ENCODE measurements around the gene TAF10.

The TAF10 gene

GRCh38 chr11:6646918-6647679 lies 35.1 kb upstream of the TAF10 start:
- peaks cover 39 to 85% (median 60%) of the 10 kb centered on the region in 10 experiments for H3K4me1 ChIP-seq
- no peak for TF ChIP-seq Cebpa-rat (IDR thresholded peaks at IDR 0.05)
- peak overlapping the region; percentile 65 to 89 (median 84); a peak in 21 of 22 replicates for H3K27ac ChIP-seq
- H3K4me3 ChIP-seq = peak overlapping the region in 7 of 10 experiments; percentile 17 to 60 (median 39); a peak in 14 of 20 replicates
- peak overlapping the region; percentile 60 to 76 (median 69) for H3K9ac ChIP-seq
- H4K20me1 ChIP-seq = peaks cover 0 to 4% (median 0%) of the 10 kb centered on the region in 11 experiments; a peak in 3 of 22 replicates
- H3K9me3 ChIP-seq (replicated peaks in 1 of 11) = no peaks in the 10 kb centered on the region
- peaks cover 0 to 14% (median 0%) of the 10 kb centered on the region in 11 experiments; a peak in 3 of 22 replicates for H3K36me3 ChIP-seq
- H3K4me2 ChIP-seq = peak overlapping the region; percentile 81 to 96 (median 91)
- H3K27me3 ChIP-seq = no peaks in the 10 kb centered on the region

DNA sequence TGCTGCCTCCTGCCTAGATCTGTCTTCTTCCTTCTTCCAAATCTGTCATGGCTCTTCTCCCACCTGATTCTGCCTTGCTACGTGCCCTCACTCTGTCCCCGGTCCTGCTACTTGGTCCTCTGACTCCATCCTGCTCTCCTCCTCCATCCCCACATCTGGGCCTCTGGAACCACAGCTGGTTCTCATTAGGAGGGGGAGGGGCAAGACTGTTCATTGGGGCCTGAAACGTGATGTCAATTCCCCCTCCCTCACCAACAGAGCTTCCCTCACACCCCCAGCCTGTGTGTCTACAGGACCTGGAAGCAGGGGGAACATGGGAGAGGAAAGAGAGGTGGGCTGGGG lies 34.5 kb upstream of the TAF10 start:
- Histone ChIP-seq H3K4me1 (peaks cover 39 to 80% (median 57%) of the 10 kb centered on the region in 10 experiments), H3K27me3 (no peaks in the 10 kb centered on the region), H3K9me3 (replicated peaks in 1 of 11) (no peaks in the 10 kb centered on the region), H4K20me1 (peaks cover 0 to 5% (median 0%) of the 10 kb centered on the region in 11 experiments; a peak in 2 of 22 replicates), H3K27ac (peak overlapping the region; percentile 65 to 89 (median 84); a peak in 21 of 22 replicates), H3K4me2 (peak overlapping the region; percentile 81 to 96 (median 91)), H3K36me3 (peaks cover 0 to 17% (median 0%) of the 10 kb centered on the region in 11 experiments; a peak in 7 of 22 replicates), H3K4me3 (peak overlapping the region in 8 of 10 experiments; percentile 17 to 60 (median 42); a peak in 15 of 20 replicates), H3K9ac (peak overlapping the region in 10 of 11 experiments; percentile 60 to 76 (median 70); a peak in 20 of 22 replicates)
- no peak for TF ChIP-seq Cebpa-rat (IDR thresholded peaks at IDR 0.05)

- Histone ChIP-seq H3K27ac (peak overlapping the region; percentile 65 to 89 (median 84); a peak in 21 of 22 replicates), H3K9me3 (replicated peaks in 1 of 11) (no peaks in the 10 kb centered on the region), H3K27me3 (no peaks in the 10 kb centered on the region), H3K4me2 (peak overlapping the region; percentile 81 to 96 (median 91)), H3K36me3 (peaks cover 0 to 20% (median 4%) of the 10 kb centered on the region in 11 experiments; a peak in 12 of 22 replicates), H4K20me1 (peaks cover 0 to 8% (median 0%) of the 10 kb centered on the region in 11 experiments; a peak in 2 of 22 replicates), H3K9ac (peak overlapping the region in 10 of 11 experiments; percentile 60 to 76 (median 70); a peak in 20 of 22 replicates), H3K4me3 (peak overlapping the region in 8 of 10 experiments; percentile 17 to 60 (median 42); a peak in 15 of 20 replicates), H3K4me1 (peaks cover 39 to 80% (median 56%) of the 10 kb centered on the region in 10 experiments)
- no peak for TF ChIP-seq Cebpa-rat (IDR thresholded peaks at IDR 0.05)
Measured at GRCh38 chr11:6646071-6646470, 34.1 kb upstream of the TAF10 start.

- Histone ChIP-seq H4K20me1 (peaks cover 0 to 24% (median 0%) of the 10 kb centered on the region in 11 experiments; a peak in 2 of 22 replicates), H3K4me3 (no peak overlapping the region), H3K4me2 (peak overlapping the region in 9 of 11 experiments; percentile 7 to 65 (median 32); a peak in 14 of 22 replicates), H3K36me3 (peaks cover 0 to 47% (median 19%) of the 10 kb centered on the region in 11 experiments; a peak in 15 of 22 replicates), H3K4me1 (peaks cover 40 to 76% (median 55%) of the 10 kb centered on the region in 10 experiments), H3K9me3 (replicated peaks in 1 of 11) (no peaks in the 10 kb centered on the region), H3K27me3 (no peaks in the 10 kb centered on the region), H3K9ac (no peak overlapping the region), H3K27ac (peak overlapping the region in 4 of 11 experiments; percentile 29 to 53 (median 48); a peak in 5 of 22 replicates)
- TF ChIP-seq Cebpa-rat (IDR thresholded peaks at IDR 0.05) = no peak
Measured at GRCh38 chr11:6642957-6643356, 30.9 kb upstream of the TAF10 start.

DNA sequence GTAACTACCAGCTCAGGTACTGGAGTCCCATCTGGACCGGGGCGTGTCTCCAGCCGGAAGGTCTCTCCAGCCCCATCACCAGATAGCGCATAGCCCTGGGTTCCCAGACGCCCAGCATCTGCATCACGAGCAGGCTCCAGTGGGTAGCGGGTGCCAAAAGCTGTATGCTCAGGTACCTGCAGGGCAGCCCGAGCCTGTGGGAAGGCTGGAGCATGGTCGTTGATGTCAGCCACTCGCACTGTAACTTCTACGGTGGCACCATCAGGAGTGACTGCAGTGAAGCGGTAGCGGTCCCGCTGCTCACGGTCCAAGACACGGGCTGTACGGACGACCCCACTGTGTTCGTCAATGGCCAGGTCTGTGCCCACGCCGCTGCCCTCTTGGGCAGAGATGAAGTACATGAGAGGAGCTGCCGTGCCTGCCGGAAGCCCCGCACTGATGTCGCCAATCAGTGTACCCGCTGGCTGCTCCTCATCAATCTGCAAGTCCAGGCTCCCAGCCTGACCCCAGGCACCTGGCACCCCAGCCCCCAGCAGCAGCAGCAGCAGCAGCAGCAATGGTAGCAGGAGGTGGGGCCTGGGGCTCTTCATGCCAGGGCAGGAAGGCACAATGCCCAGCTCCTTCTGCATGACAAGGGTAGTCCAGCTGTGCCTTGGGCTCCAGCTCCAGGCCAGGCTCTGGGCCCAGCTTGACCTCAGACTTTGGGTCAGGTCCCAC lies 29.1 kb upstream of the TAF10 start:
- H3K36me3 ChIP-seq = peaks cover 0 to 49% (median 20%) of the 10 kb centered on the region in 11 experiments; a peak in 15 of 22 replicates
- no peak for TF ChIP-seq Cebpa-rat (IDR thresholded peaks at IDR 0.05)
- H3K9me3 ChIP-seq (replicated peaks in 1 of 11) = no peaks in the 10 kb centered on the region
- no peak overlapping the region for H3K9ac ChIP-seq
- H4K20me1 ChIP-seq = peaks cover 0 to 28% (median 0%) of the 10 kb centered on the region in 11 experiments; a peak in 2 of 22 replicates
- H3K4me1 ChIP-seq = peaks cover 28 to 76% (median 50%) of the 10 kb centered on the region in 10 experiments
- H3K4me2 ChIP-seq = no peak overlapping the region
- no peak overlapping the region for H3K4me3 ChIP-seq
- peak overlapping the region in 2 of 11 experiments; percentile 5 to 35; a peak in 1 of 22 replicates for H3K27ac ChIP-seq
- H3K27me3 ChIP-seq = no peaks in the 10 kb centered on the region

DNA sequence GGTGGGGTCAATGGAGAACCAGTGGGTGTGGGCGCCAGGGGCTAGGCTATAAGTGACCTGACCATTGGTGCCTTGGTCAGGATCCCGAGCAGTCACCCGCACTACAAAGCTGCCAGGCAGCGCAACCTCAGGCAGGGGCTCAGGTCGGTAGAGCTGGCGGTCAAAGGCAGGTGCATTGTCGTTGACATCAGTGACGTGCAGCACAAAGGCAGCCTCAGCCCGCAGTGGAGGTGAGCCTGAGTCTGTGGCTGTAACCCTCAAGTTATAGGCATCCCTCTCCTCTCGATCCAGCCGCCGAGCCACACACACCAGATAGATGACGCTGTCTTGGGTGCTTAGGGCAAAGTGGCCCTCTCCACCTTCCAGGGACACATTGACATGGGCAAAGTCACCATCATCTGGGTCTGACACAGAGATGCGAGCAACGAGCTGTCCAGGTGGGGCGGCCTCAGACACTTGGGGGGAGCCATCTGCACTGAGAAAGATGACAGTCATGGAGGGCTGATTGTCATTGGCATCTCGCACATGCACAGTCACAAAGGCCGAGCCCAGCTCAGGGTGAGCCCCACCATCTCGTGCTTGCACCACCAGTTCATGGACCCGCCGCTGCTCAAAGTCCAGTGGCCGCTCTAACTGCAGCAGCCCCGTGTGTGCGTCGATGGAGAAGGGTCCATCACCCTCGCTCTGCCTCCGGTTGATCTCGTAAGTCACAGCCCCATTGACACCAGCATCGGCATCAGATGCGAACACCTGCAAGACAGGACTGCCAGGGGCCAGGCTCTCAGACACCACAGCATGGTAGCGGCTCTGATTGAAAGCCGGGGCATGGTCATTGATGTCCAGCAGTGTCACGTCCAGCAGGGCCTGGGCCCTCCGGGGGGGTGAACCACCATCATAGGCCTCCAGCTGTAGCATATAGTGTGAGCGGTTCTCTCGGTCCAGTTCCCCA lies 28.3 kb upstream of the TAF10 start:
- Histone ChIP-seq H3K4me1 (peaks cover 28 to 76% (median 51%) of the 10 kb centered on the region in 10 experiments), H4K20me1 (peaks cover 0 to 29% (median 0%) of the 10 kb centered on the region in 11 experiments; a peak in 2 of 22 replicates), H3K4me2 (peak overlapping the region in 3 of 11 experiments; percentile 6 to 31 (median 29); a peak in 2 of 22 replicates), H3K9me3 (replicated peaks in 1 of 11) (no peaks in the 10 kb centered on the region), H3K27ac (no peak overlapping the region), H3K27me3 (no peaks in the 10 kb centered on the region), H3K4me3 (no peak overlapping the region), H3K36me3 (peaks cover 0 to 49% (median 20%) of the 10 kb centered on the region in 11 experiments; a peak in 15 of 22 replicates), H3K9ac (no peak overlapping the region)
- no peak for TF ChIP-seq Cebpa-rat (IDR thresholded peaks at IDR 0.05)

- H3K27ac ChIP-seq = 0 out of 22 replicates have a peak overlapping the region, but pooled peaks of 1 of the 11 experiments have one; percentile 2
- H4K20me1 ChIP-seq = peaks cover 0 to 29% (median 0%) of the 10 kb centered on the region in 11 experiments; a peak in 2 of 22 replicates
- no peak for TF ChIP-seq Cebpa-rat (IDR thresholded peaks at IDR 0.05)
- H3K36me3 ChIP-seq = peaks cover 0 to 49% (median 28%) of the 10 kb centered on the region in 11 experiments; a peak in 15 of 22 replicates
- H3K9ac ChIP-seq = no peak overlapping the region
- H3K4me3 ChIP-seq = no peak overlapping the region
- H3K9me3 ChIP-seq (replicated peaks in 1 of 11) = no peaks in the 10 kb centered on the region
- peaks cover 28 to 75% (median 57%) of the 10 kb centered on the region in 10 experiments for H3K4me1 ChIP-seq
- peak overlapping the region in 3 of 11 experiments; percentile 31 to 42 (median 38); a peak in 6 of 22 replicates for H3K4me2 ChIP-seq
- no peaks in the 10 kb centered on the region for H3K27me3 ChIP-seq
Measured at GRCh38 chr11:6638429-6638828, 26.4 kb upstream of the TAF10 start.
